K562 (cell line): ENCODE results near the gene THSD8. TPM values are rescaled to one million over a fixed set of nuclear protein-coding genes. Genes with fewer than 3 reads are reported as not detected.

Source experiments
- BHLHE40 ChIP-seq: IDR thresholded peaks from 2 replicates; pipeline ENCODE4 v1.6.1; 2011; ENCODE audit warnings: low read length, improper control_type of control experiment
- CBX1 ChIP-seq: sonication (generic); IDR thresholded peaks from 2 replicates; pipeline ENCODE4 v1.6.1; 2016; ENCODE audit warnings: antibody characterized with exemption, low read depth, mild to moderate bottlenecking
- CC2D1A ChIP-seq: fragments of 450-650 bp; IDR thresholded peaks from 2 replicates; pipeline ENCODE4 v1.6.1; 2017; ENCODE audit warnings: mild to moderate bottlenecking
- CEBPZ ChIP-seq: fragments of 150-350 bp; IDR thresholded peaks from 2 replicates; pipeline ENCODE4 v1.6.1; 2014; ENCODE audit warnings: low read depth, mild to moderate bottlenecking, low read length, borderline replicate concordance
- CHD2 ChIP-seq: IDR thresholded peaks from 2 replicates; pipeline ENCODE4 v1.6.1; 2011; ENCODE audit warnings: low read depth, low read length
- EHMT2 ChIP-seq: fragments of 450-650 bp; IDR thresholded peaks from 2 replicates; pipeline ENCODE4 v1.6.1; 2018; ENCODE audit warnings: antibody characterized with exemption
- GABPB2 ChIP-seq: fragments of 250-450 bp; sonication (Bioruptor Pico); conservative IDR thresholded peaks from 2 replicates; pipeline ENCODE4 v1.5.1; 2021; ENCODE audit warnings: mild to moderate bottlenecking
- GATA2 ChIP-seq: sonication (generic); formaldehyde crosslinking; IDR thresholded peaks from 2 replicates; pipeline ENCODE4 v1.4.0; 2020; ENCODE audit warnings: mild to moderate bottlenecking, missing genetic modification reagents
- HES1 ChIP-seq: fragments of 450-650 bp; IDR thresholded peaks from 2 replicates; pipeline ENCODE4 v1.6.1; 2016; ENCODE audit warnings: low read depth, mild to moderate bottlenecking, moderate library complexity
- KLF16 ChIP-seq: IDR thresholded peaks from 2 replicates; pipeline ENCODE4 v1.6.1; 2016; ENCODE audit warnings: antibody characterized with exemption
- NEUROD1 ChIP-seq: fragments of 150-350 bp; IDR thresholded peaks from 2 replicates; pipeline ENCODE4 v1.6.1; 2014; ENCODE audit warnings: borderline replicate concordance, low read length, low read depth; ENCODE audit not compliant: partially characterized antibody
- NR2C1 ChIP-seq, 2 experiments: fragments of 450-650 bp; IDR thresholded peaks; 2 replicates each; pipeline ENCODE4 v1.6.1; 2017; ENCODE audit warnings: mild to moderate bottlenecking in 2 of 2, antibody characterized with exemption in 1 of 2, inconsistent platforms in 1 of 2, missing compliant biosample characterization in 1 of 2, missing genetic modification characterization in 1 of 2
- RAD21 ChIP-seq, 2 experiments: fragments of 250-450 bp in 1 of 2; fragments of 450-650 bp in 1 of 2; sonication (Bioruptor Pico) in 1 of 2; formaldehyde crosslinking in 1 of 2; IDR thresholded peaks in 1 of 2; conservative IDR thresholded peaks in 1 of 2; 2 replicates each; pipeline versions ENCODE4 v1.4.0 to v1.8.0; 2020 to 2022; ENCODE audit warnings: mild to moderate bottlenecking in 2 of 2, moderate library complexity in 1 of 2
- SMAD1 ChIP-seq: fragments of 150-350 bp; IDR thresholded peaks from 2 replicates; pipeline ENCODE4 v1.6.1; 2014; ENCODE audit warnings: low read length, low read depth; ENCODE audit not compliant: partially characterized antibody
- SMAD3 ChIP-seq: fragments of 450-650 bp; formaldehyde crosslinking; conservative IDR thresholded peaks from 2 replicates; pipeline ENCODE4 v1.4.0; 2020; ENCODE audit warnings: mild to moderate bottlenecking
- SRSF7 ChIP-seq: fragments of 200-400 bp; formaldehyde crosslinking; optimal IDR thresholded peaks from 2 replicates; pipeline ENCODE3; 2017; ENCODE audit warnings: mild to moderate bottlenecking, low read depth, low read length
- UBTF ChIP-seq, 2 experiments: IDR thresholded peaks; 2 replicates each; pipeline ENCODE4 v1.6.1; 2012; ENCODE audit warnings: improper control_type of control experiment in 2 of 2, low read depth in 2 of 2, low read length in 2 of 2, borderline replicate concordance in 1 of 2
- WHSC1 ChIP-seq: IDR thresholded peaks from one replicate; pipeline ENCODE4 v1.6.1; 2012; ENCODE audit warnings: low read length, control low read depth, inconsistent platforms
- ZBTB12 ChIP-seq: fragments of 250-450 bp; sonication (Bioruptor Pico); IDR thresholded peaks from 2 replicates; pipeline ENCODE4 v1.4.0; 2020
- ZNF354B ChIP-seq: fragments of 250-450 bp; sonication (Bioruptor Pico); IDR thresholded peaks from 2 replicates; pipeline ENCODE4 v1.4.0; 2020
- ZNF785 ChIP-seq: fragments of 250-450 bp; sonication (Bioruptor Pico); IDR thresholded peaks from 2 replicates; pipeline ENCODE4 v1.4.0; 2020; ENCODE audit warnings: mild to moderate bottlenecking
- polyA plus RNA-seq, 8 experiments: library from polyadenylated mRNA; depleted of rRNA in 4 of 8; stranded (reverse) in 5 of 8; unstranded in 3 of 8; fragments of >200 nt; fragmentation: Nextera tagmentation in 2 of 8; fragmentation: Illumina TruSeq in 1 of 8; extraction: Ambion mirVana in 2 of 8; extraction: Trizol in 1 of 8; gene quantifications; 2 replicates each; pipeline versions ENCODE4 v1.2.1 to v1.2.3, GENCODE V29; 2011 to 2014; ENCODE audit warnings: inconsistent platforms in 1 of 8, missing spikeins in 1 of 8
- total RNA-seq, 7 experiments: library from RNA; depleted of rRNA in 6 of 7; stranded (reverse); fragments of >200 nt in 6 of 7; fragmentation: Illumina TruSeq in 2 of 7; extraction: Trizol in 2 of 7; gene quantifications; 2 replicates each; pipeline versions ENCODE4 v1.2.1 to v1.2.3, GENCODE V29; 2011 to 2021; ENCODE audit warnings: low replicate concordance in 1 of 7

Gene THSD8
- total and polyA plus RNA-seq, 9 of the 15 experiments (the other 6 are each of a cell fraction or from before 2014, with no cell fraction given), result 8.4 to 42.4 (median 19.9) TPM; not detected in 2

- TF ChIP-seq CEBPZ (no peak), GATA2 (CRISPR knock-in tag) (no peak), ZNF785 (CRISPR knock-in tag) (no peak), WHSC1 (no peak), SRSF7 (no peak), SMAD3 (CRISPR knock-in tag) (no peak), KLF16 (no peak), CBX1 (0 out of 2 replicates have a peak, but pooled peaks have one; percentile 45), ZNF354B (no peak), NR2C1 (IDR thresholded peaks at IDR 0.05) (no peak), NR2C1 (tag; IDR thresholded peaks at IDR 0.05) (no peak), EHMT2 (no peak), NEUROD1 (no peak), HES1 (no peak), ZBTB12 (CRISPR knock-in tag) (peak; percentile 72), GABPB2 (CRISPR knock-in tag) (no peak), UBTF (IDR thresholded peaks at IDR 0.05; ENCODE audit: borderline replicate concordance in 1 of 2, low read depth in 2 of 2, low read length in 2 of 2) (no peak), CC2D1A (no peak), BHLHE40 (peak; percentile 82), RAD21 (CRISPR knock-in tag; conservative IDR thresholded peaks at IDR 0.05 in 1 of 2, IDR thresholded peaks at IDR 0.05 in 1 of 2) (peak; percentile 15 to 16; a peak in 2 of 4 replicates), SMAD1 (no peak), CHD2 (peak; percentile 38; the same call in 1 of the 2 replicates)
Observed at GRCh38 chr19:12782424-12783290, 19.2 kb upstream of the THSD8 start (continued).
